OCI-LY7 (cell line): Measurements from ENCODE around the gene GPR78. TPM values are rescaled to one million over a fixed set of nuclear protein-coding genes. Genes with fewer than 3 reads are reported as not detected.

Experiments
- BruUV-seq: library from RNA; stranded (reverse); fragments of 400-500 nt; replicated peaks from 2 replicates; lab custom pipeline; 2021; lab: Mats Ljungman, UMichigan
- CTCF ChIA-PET: fragments of 300-600 bp; sonication (Branson Sonifier 250); formaldehyde crosslinking; loops from one replicate; lab custom pipeline; 2022; ENCODE audit warnings: antibody characterized with exemption; ENCODE audit not compliant: unreplicated experiment; lab: Charles Lee
- POLR2A ChIA-PET: fragments of 300-600 bp; sonication (Branson Sonifier 250); formaldehyde crosslinking; loops from one replicate; lab custom pipeline; 2022; ENCODE audit warnings: antibody characterized with exemption; lab: Charles Lee
- DNase-seq: peaks from one replicate; pipeline ENCODE4 v3.0.0-alpha.2; 2015; ENCODE audit warnings: low spot score
- H2AFZ ChIP-seq: fragments of 200-600 bp; sonication (generic), shearing (Covaris generic); 2 replicates; pipeline ENCODE4 v1.6.1; 2014; ENCODE audit warnings: mild to moderate bottlenecking, antibody characterized with exemption, low read length, moderate library complexity
- H3K27ac ChIP-seq: fragments of 200-600 bp; sonication (generic); 2 replicates; pipeline ENCODE4 v1.5.1; 2014; ENCODE audit warnings: mixed run types, low read depth, mild to moderate bottlenecking, moderate library complexity, low read length, inconsistent platforms; ENCODE audit not compliant: poor library complexity, severe bottlenecking
- H3K36me3 ChIP-seq: fragments of 200-600 bp; sonication (generic); 2 replicates; pipeline ENCODE4 v1.6.1; 2014; ENCODE audit warnings: mild to moderate bottlenecking, antibody characterized with exemption, low read length, moderate library complexity, mixed read lengths; ENCODE audit not compliant: insufficient read depth
- H3K4me1 ChIP-seq: fragments of 200-600 bp; sonication (generic); 2 replicates; pipeline ENCODE4 v1.5.1; 2014; ENCODE audit warnings: mild to moderate bottlenecking, low read length; ENCODE audit not compliant: insufficient read depth, poor library complexity, severe bottlenecking
- H3K4me2 ChIP-seq: fragments of 200-600 bp; sonication (generic); 2 replicates; pipeline ENCODE4 v1.6.1; 2014; ENCODE audit warnings: mild to moderate bottlenecking, low read length
- H3K4me3 ChIP-seq: fragments of 200-600 bp; sonication (generic); 2 replicates; pipeline ENCODE4 v1.5.1; 2014; ENCODE audit warnings: mild to moderate bottlenecking, low read depth, low read length; ENCODE audit not compliant: poor library complexity, severe bottlenecking
- H3K79me2 ChIP-seq: fragments of 200-600 bp; sonication (generic); 2 replicates; pipeline ENCODE4 v1.6.1; 2016; ENCODE audit warnings: low read depth, mild to moderate bottlenecking, low read length, moderate library complexity, mixed read lengths; ENCODE audit not compliant: insufficient read depth
- H3K9me2 ChIP-seq: fragments of 200-600 bp; sonication (generic); 2 replicates; pipeline ENCODE4 v1.6.1; 2016; ENCODE audit warnings: mild to moderate bottlenecking, low read length, mixed read lengths; ENCODE audit not compliant: insufficient read depth
- H3K9me3 ChIP-seq: fragments of 200-600 bp; sonication (generic); 2 replicates; pipeline ENCODE4 v1.6.1; 2014; ENCODE audit warnings: mild to moderate bottlenecking, mixed run types, low read length, mixed read lengths
- H4K20me1 ChIP-seq: fragments of 200-600 bp; sonication (generic); 2 replicates; pipeline ENCODE4 v1.6.1; 2014; ENCODE audit warnings: mild to moderate bottlenecking, antibody characterized with exemption, low read length, moderate library complexity, mixed read lengths; ENCODE audit not compliant: insufficient read depth
- CTCF ChIP-seq: fragments of 200-600 bp; sonication (generic); conservative IDR thresholded peaks from 2 replicates; pipeline ENCODE4 v1.5.1; 2014; ENCODE audit warnings: mild to moderate bottlenecking, antibody characterized with exemption, low read length, moderate library complexity, mixed read lengths
- EZH2phosphoT487 ChIP-seq: fragments of 200-600 bp; sonication (generic); IDR thresholded peaks from 2 replicates; pipeline ENCODE4 v1.6.1; 2018; ENCODE audit warnings: low read depth, borderline replicate concordance, mild to moderate bottlenecking, mixed run types, antibody characterized with exemption, low read length, moderate library complexity, mixed read lengths
- intact Hi-C: fragments of 100-400 bp; cut with micrococcal nuclease; formaldehyde crosslinking; loops from one replicate; pipeline ENCODE4 v1.10.0; 2022; ENCODE audit not compliant: unreplicated experiment
- total RNA-seq, 2 experiments: library from RNA; depleted of rRNA in 1 of 2; stranded (reverse); fragments of >200 nt in 1 of 2; shearing (Covaris generic) in 1 of 2; gene quantifications; 2 replicates each; pipeline ENCODE4 v1.2.3, GENCODE V29; 2014 to 2022

The GPR78 gene
- total RNA-seq, 2 experiments from 2014 or later: not detected

GRCh38 chr4:8538703-8539567, 41.3 kb upstream of the GPR78 start:
- Histone ChIP-seq H3K9me2 (no peaks in the 10 kb centered on the region), H3K9me3 (no peaks in the 10 kb centered on the region), H3K27ac (no peak overlapping the region), H3K36me3 (no peaks in the 10 kb centered on the region), H3K4me2 (no peak overlapping the region), H3K4me1 (no peaks in the 10 kb centered on the region), H3K4me3 (no peak overlapping the region), H4K20me1 (no peaks in the 10 kb centered on the region), H3K79me2 (no peaks in the 10 kb centered on the region), H2AFZ (no peak overlapping the region)
- no TSS peak for BruUV-seq
- intact Hi-C loops: no loop called here
- DNase-seq: no peak
- TF ChIP-seq CTCF (no peak), EZH2phosphoT487 (no peak)
- ChIA-PET CTCF (no interaction called here), POLR2A (no interaction called here)

GRCh38 chr4:8539661-8540060, 40.5 kb upstream of the GPR78 start:
- Histone ChIP-seq H3K4me3 (no peak overlapping the region), H3K79me2 (no peaks in the 10 kb centered on the region), H3K9me3 (no peaks in the 10 kb centered on the region), H2AFZ (no peak overlapping the region), H3K27ac (no peak overlapping the region), H3K36me3 (no peaks in the 10 kb centered on the region), H3K9me2 (no peaks in the 10 kb centered on the region), H4K20me1 (no peaks in the 10 kb centered on the region), H3K4me2 (no peak overlapping the region), H3K4me1 (no peaks in the 10 kb centered on the region)
- DNase-seq: no peak
- no peak for TF ChIP-seq EZH2phosphoT487
- TF ChIP-seq CTCF: no peak
- BruUV-seq: no TSS peak
- CTCF ChIA-PET: no interaction called here
- intact Hi-C loops: no loop called here
- POLR2A ChIA-PET: no interaction called here

GRCh38 chr4:8540072-8540471, 40.1 kb upstream of the GPR78 start:
- H3K36me3 ChIP-seq: no peaks in the 10 kb centered on the region
- H2AFZ ChIP-seq: no peak overlapping the region
- no peaks in the 10 kb centered on the region for H3K9me2 ChIP-seq
- no peaks in the 10 kb centered on the region for H3K79me2 ChIP-seq
- no peak overlapping the region for H3K27ac ChIP-seq
- no peak for TF ChIP-seq CTCF
- no peak for TF ChIP-seq EZH2phosphoT487
- no peak overlapping the region for H3K4me2 ChIP-seq
- ChIA-PET CTCF (no interaction called here), POLR2A (no interaction called here)
- intact Hi-C loops: no loop called here
- DNase-seq: no peak
- H3K4me3 ChIP-seq: no peak overlapping the region
- H3K9me3 ChIP-seq: no peaks in the 10 kb centered on the region
- H4K20me1 ChIP-seq: no peaks in the 10 kb centered on the region
- no TSS peak for BruUV-seq
- H3K4me1 ChIP-seq: no peaks in the 10 kb centered on the region
